Endothelial cell of umbilical vein (primary cell): ENCODE data around the gene ARL2BP. TPM values are rescaled to one million over a fixed set of nuclear protein-coding genes. Genes with fewer than 3 reads are reported as not detected.
A peak's percentile ranks its signal among the peaks of the same experiment; 100 is the strongest.
"Not testable (repeated sequence)": the region's sequence is repeated elsewhere in the genome, so short reads cannot be mapped to it uniquely, and the experiment has no call there.

Experiments used
- BruUV-seq: library from RNA; stranded (reverse); fragments of 400-500 nt; replicated peaks from 2 replicates; lab custom pipeline; 2021; lab: Mats Ljungman, UMichigan
- CTCF ChIA-PET: fragments of 300-600, 350-600 bp; sonication (Branson Sonifier 250); formaldehyde crosslinking; loops from one replicate; lab custom pipeline; 2021; ENCODE audit warnings: antibody characterized with exemption, inconsistent platforms; lab: Charles Lee
- POLR2A ChIA-PET: fragments of 300-600, 350-600 bp; sonication (Branson Sonifier 250); formaldehyde crosslinking; loops from one replicate; lab custom pipeline; 2021; ENCODE audit warnings: antibody characterized with exemption, inconsistent platforms; lab: Charles Lee
- DNase-seq: peaks from one replicate; pipeline ENCODE4 v3.0.0-alpha.2; 2011; ENCODE audit warnings: low read depth, low spot score
- FAIRE-seq: peaks from 2 replicates; lab custom pipeline; 2011; peaks lifted over from hg19 to GRCh38; lab: Jason Lieb, UNC
- H2AFZ ChIP-seq: 2 replicates; pipeline ENCODE4 v1.6.0; 2012; ENCODE audit warnings: low read depth, low read length, control low read depth, inconsistent platforms
- H3K27ac ChIP-seq: 2 replicates; pipeline ENCODE4 v1.5.1; 2011; ENCODE audit warnings: low read depth, mild to moderate bottlenecking, control low read depth, low read length, moderate library complexity; ENCODE audit not compliant: insufficient read depth
- H3K27me3 ChIP-seq, 2 experiments: 2 replicates each; pipeline versions ENCODE4 v1.6.0 to v1.6.1; 2011; ENCODE audit warnings: low read length in 2 of 2, mixed read lengths in 1 of 2; ENCODE audit not compliant: control insufficient read depth in 2 of 2, insufficient read depth in 2 of 2
- H3K36me3 ChIP-seq, 2 experiments: 2 replicates in 1 of 2; 3 replicates in 1 of 2; pipeline ENCODE4 v1.5.1; 2011; ENCODE audit warnings: low read length in 2 of 2, mild to moderate bottlenecking in 1 of 2, moderate library complexity in 1 of 2; ENCODE audit not compliant: control insufficient read depth in 2 of 2, insufficient read depth in 2 of 2; ENCODE audit errors: extremely low read depth in 1 of 2
- H3K4me1 ChIP-seq: 3 replicates; pipeline ENCODE4 v1.5.1; 2011; ENCODE audit warnings: mild to moderate bottlenecking, low read length; ENCODE audit not compliant: control insufficient read depth, insufficient read depth; ENCODE audit errors: extremely low read depth
- H3K4me2 ChIP-seq: 2 replicates; pipeline ENCODE4 v1.6.1; 2011; ENCODE audit warnings: low read length, control low read depth, mixed read lengths; ENCODE audit not compliant: insufficient read depth
- H3K4me3 ChIP-seq, 3 experiments: fragments of 200-600 bp in 1 of 3; sonication (generic), shearing (Covaris generic) in 1 of 3; replicated peaks in 1 of 3; 2 replicates each; pipeline ENCODE4 v1.5.1; 2011 to 2016; ENCODE audit warnings: control low read depth in 3 of 3, low read length in 3 of 3, mild to moderate bottlenecking in 2 of 3, inconsistent platforms in 1 of 3, low read depth in 1 of 3, moderate library complexity in 1 of 3; ENCODE audit not compliant: insufficient read depth in 1 of 3
- H3K79me2 ChIP-seq: 2 replicates; pipeline ENCODE4 v1.6.0; 2012; ENCODE audit warnings: low read length, inconsistent platforms; ENCODE audit not compliant: control insufficient read depth, insufficient read depth
- H3K9ac ChIP-seq: replicated peaks from 2 replicates; pipeline ENCODE3; 2011; ENCODE audit warnings: low read length, control low read depth; ENCODE audit not compliant: insufficient read depth; ENCODE audit errors: extremely low read depth
- H3K9me1 ChIP-seq: replicated peaks from 3 replicates; pipeline ENCODE4 v1.6.0; 2011; ENCODE audit warnings: mild to moderate bottlenecking, low read length; ENCODE audit not compliant: control insufficient read depth, insufficient read depth; ENCODE audit errors: extremely low read depth
- H3K9me3 ChIP-seq: replicated peaks from 2 replicates; pipeline ENCODE4 v1.5.1; 2012; ENCODE audit warnings: low read length, inconsistent platforms; ENCODE audit not compliant: control insufficient read depth, insufficient read depth
- H4K20me1 ChIP-seq: replicated peaks from 2 replicates; pipeline ENCODE3; 2011; ENCODE audit warnings: mild to moderate bottlenecking, low read length; ENCODE audit not compliant: control insufficient read depth, insufficient read depth; ENCODE audit errors: extremely low read depth
- EZH2 ChIP-seq: IDR thresholded peaks from 2 replicates; pipeline ENCODE4 v1.6.1; 2012; ENCODE audit warnings: borderline replicate concordance, low read depth, mild to moderate bottlenecking, moderate library complexity, low read length, inconsistent platforms; ENCODE audit not compliant: severe bottlenecking
- GATA2 ChIP-seq: IDR thresholded peaks from 2 replicates; pipeline ENCODE4 v1.7.0; 2011; ENCODE audit warnings: low read depth, mild to moderate bottlenecking, moderate library complexity, mixed read lengths, low read length; ENCODE audit not compliant: insufficient read length, insufficient read depth
- JUN ChIP-seq: IDR thresholded peaks from 2 replicates; pipeline ENCODE4 v1.6.1; 2011; ENCODE audit warnings: borderline replicate concordance, low read depth; ENCODE audit not compliant: insufficient read length, insufficient read depth
- POLR2A ChIP-seq: IDR thresholded peaks from 2 replicates; pipeline ENCODE4 v1.6.1; 2012; ENCODE audit warnings: low read depth, mild to moderate bottlenecking, control low read depth, low read length
- POLR2AphosphoS5 ChIP-seq: IDR thresholded peaks from 2 replicates; pipeline ENCODE4 v1.6.1; 2012; ENCODE audit warnings: low read depth, mild to moderate bottlenecking, control low read depth, low read length, moderate library complexity; ENCODE audit not compliant: insufficient read depth
- dilution Hi-C: fragments of 300-500 bp; cut with MboI; formaldehyde crosslinking; loops from one replicate; pipeline ENCODE4 v1.15.0; 2019; ENCODE audit warnings: low sequenced_read_pairs; ENCODE audit not compliant: extremely low pct_ligation_motif_present
- intact Hi-C: fragments of 100-400 bp; cut with micrococcal nuclease; formaldehyde crosslinking; loops from one replicate; pipeline ENCODE4 v1.10.0; 2022
- polyA plus RNA-seq, 4 experiments: library from polyadenylated mRNA; depleted of rRNA in 3 of 4; stranded (reverse) in 3 of 4; unstranded in 1 of 4; fragments of >200 nt; gene quantifications; 2 replicates each; pipeline versions ENCODE4 v1.2.1 to v1.2.3, GENCODE V29; 2011 to 2012; ENCODE audit warnings: missing spikeins in 1 of 4
- total RNA-seq: library from RNA; stranded (reverse); gene quantifications from 2 replicates; pipeline ENCODE4 v1.2.3, GENCODE V29; 2021

ARL2BP gene
- total and polyA plus RNA-seq, 2 donors (not counting 3 experiments of a cell fraction or from before 2014, with no cell fraction given), result 80.4 to 111 TPM

DNA sequence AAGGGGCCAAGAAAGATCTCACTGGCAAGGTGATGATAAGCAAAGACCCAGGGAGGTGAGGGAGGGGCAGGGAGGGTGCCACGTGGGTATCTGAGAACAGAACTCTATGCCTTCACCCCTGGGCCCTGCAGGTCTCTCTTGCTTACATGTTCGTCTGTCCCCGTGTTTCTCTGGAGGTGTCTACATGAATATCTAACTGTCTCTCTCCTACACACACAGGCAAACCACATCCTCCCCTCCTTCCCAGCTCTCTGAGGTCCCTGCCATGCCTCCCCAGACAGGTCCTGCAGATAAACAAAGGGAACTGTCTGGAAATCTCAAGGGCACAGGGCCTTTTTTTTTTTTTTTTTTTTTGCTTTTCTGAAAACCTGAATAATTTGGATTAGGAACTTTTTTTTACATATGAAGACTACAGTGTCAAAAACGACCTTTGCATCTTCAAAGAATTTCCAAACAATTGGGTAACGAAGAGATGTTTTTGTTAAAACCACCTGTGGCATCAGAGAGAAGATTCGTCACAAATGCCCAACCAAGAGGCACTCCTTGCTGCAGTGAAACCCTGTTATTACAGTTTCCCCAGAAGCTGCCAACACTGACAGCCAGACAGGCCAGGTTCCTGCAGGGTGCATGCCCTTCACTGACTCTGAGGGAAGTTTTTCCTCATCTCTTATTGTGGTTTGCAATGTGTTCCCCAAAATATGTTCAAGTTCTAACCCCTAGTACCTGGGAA, 21.6 kb downstream of the ARL2BP start:
- Histone ChIP-seq H3K9me1 (no peaks in the 10 kb centered on the region), H2AFZ (peak overlapping the region; percentile 75), H3K4me3 (peak overlapping the region in 1 of 3 experiments; percentile 41), H4K20me1 (no peaks in the 10 kb centered on the region), H3K4me1 (peaks cover 16% of the 10 kb centered on the region), H3K79me2 (no peaks in the 10 kb centered on the region), H3K4me2 (peak overlapping the region; percentile 64), H3K9ac (peak overlapping the region; percentile 70), H3K9me3 (no peaks in the 10 kb centered on the region), H3K27me3 (no peaks in the 10 kb centered on the region), H3K36me3 (no peaks in the 10 kb centered on the region), H3K27ac (peak overlapping the region; percentile 77)
- no TSS peak for BruUV-seq
- intact Hi-C loops (loop anchor here (1.0 to 2.0 kb wide), 2 partner anchors 18 to 33 kb away; partner anchors contain the start of gene PLLP), dilution Hi-C loops (no loop called here)
- DNase-seq (peak; percentile 27), FAIRE-seq (no peak)
- TF ChIP-seq GATA2, result no peak
- no peak for TF ChIP-seq EZH2
- TF ChIP-seq JUN, result no peak
- TF ChIP-seq POLR2AphosphoS5, result no peak
- no peak for TF ChIP-seq POLR2A
- ChIA-PET CTCF (interaction anchor here (1.2 kb wide), 1 partner anchor 9 kb away, joined by 4 read pairs; no protein-coding TSS in a partner anchor), POLR2A (interaction anchor here (0.7 to 1.1 kb wide), 2 partner anchors 16 to 25 kb away, joined by 3 read pairs; no protein-coding TSS in a partner anchor)

DNA sequence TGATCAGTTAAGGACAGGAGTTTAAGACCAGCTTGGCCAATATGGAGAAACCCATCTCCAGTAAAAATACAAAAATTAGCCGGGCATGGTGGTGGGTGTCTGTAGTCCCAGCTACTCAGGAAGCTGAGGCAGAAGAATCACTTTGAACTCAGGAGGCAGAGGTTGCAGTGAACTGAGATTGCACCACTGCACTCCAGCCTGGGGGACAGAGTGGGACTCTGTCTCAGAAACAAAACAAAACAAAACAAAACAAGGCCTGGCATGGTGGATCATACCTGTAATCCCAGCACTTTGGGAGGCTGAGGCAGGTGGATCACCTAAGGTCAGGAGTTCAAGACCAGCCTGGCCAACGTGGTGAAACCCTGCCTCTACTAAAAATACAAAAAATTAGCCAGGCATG, 22.3 kb downstream of the ARL2BP start:
- H3K36me3 ChIP-seq, CTCF ChIA-PET, POLR2A ChIA-PET, H3K4me3 ChIP-seq, H3K4me2 ChIP-seq, H2AFZ ChIP-seq, H3K79me2 ChIP-seq, FAIRE-seq, H3K27ac ChIP-seq, DNase-seq, dilution Hi-C loops, H3K27me3 ChIP-seq, BruUV-seq, H3K9me3 ChIP-seq, H4K20me1 ChIP-seq, H3K9ac ChIP-seq, H3K9me1 ChIP-seq: not testable (repeated sequence)
- intact Hi-C loops, result loop anchor here (2.0 kb wide), 1 partner anchor 17 kb away; the partner anchor contains the start of gene PLLP
- peaks cover 16% of the 10 kb centered on the region for H3K4me1 ChIP-seq
